ENCODE results near the gene NUP62. TPM values are rescaled to one million over a fixed set of nuclear protein-coding genes. Genes with fewer than 3 reads are reported as not detected.
A peak's percentile ranks its signal among the peaks of the same experiment; 100 is the strongest.

NUP62 gene
- total RNA-seq, 1 donor from 2014 or later, result 30.4 TPM

- ATAC-seq (no peak), DNase-seq (ENCODE audit: missing footprints) (peak; percentile 44)
- intact Hi-C loops (cut with DNase I), result no loop called here
Observed at GRCh38 chr19:49911381-49912145, 17.7 kb downstream of the NUP62 start.

- ATAC-seq, result no peak
- intact Hi-C loops (cut with DNase I), result no loop called here
- peak; percentile 11 for DNase-seq (ENCODE audit: missing footprints)
Observed at GRCh38 chr19:49910179-49910578, 19.1 kb downstream of the NUP62 start.

- ATAC-seq, result no peak
- intact Hi-C loops (cut with DNase I), result no loop called here
- DNase-seq (ENCODE audit: missing footprints), result peak; percentile 45
Observed at GRCh38 chr19:49908480-49909420, 20.6 kb downstream of the NUP62 start.

- peak; percentile 48 for DNase-seq (ENCODE audit: missing footprints)
- intact Hi-C loops (cut with DNase I), result no loop called here
- ATAC-seq, result no peak
Observed at GRCh38 chr19:49907745-49908446, 21.4 kb downstream of the NUP62 start.

GRCh38 chr19:49906879-49907564 lies 22.3 kb downstream of the NUP62 start:
- ATAC-seq, result no peak
- peak; percentile 45 for DNase-seq (ENCODE audit: missing footprints)
- intact Hi-C loops (cut with DNase I), result no loop called here

GRCh38 chr19:49904136-49904535 lies 25.2 kb downstream of the NUP62 start:
- no peak for DNase-seq (ENCODE audit: missing footprints)
- ATAC-seq, result no peak
- intact Hi-C loops (cut with DNase I), result no loop called here

GRCh38 chr19:49896863-49897621 lies 32.3 kb downstream of the NUP62 start, which contains the start of gene IL4I1:
Gene IL4I1 (minus strand): TSS chr19:49896887. CDS start chr19:49896160, 727 bp downstream.
- intact Hi-C loops (cut with DNase I), result no loop called here
- no peak for ATAC-seq
- no peak for DNase-seq (ENCODE audit: missing footprints)

- intact Hi-C loops (cut with DNase I), result no loop called here
- no peak for ATAC-seq
- DNase-seq (ENCODE audit: missing footprints), result no peak
Observed at GRCh38 chr19:49895566-49896297, 33.6 kb downstream of the NUP62 start.

- ATAC-seq, result no peak
- intact Hi-C loops (cut with DNase I), result no loop called here
- DNase-seq (ENCODE audit: missing footprints), result no peak
Observed at GRCh38 chr19:49894879-49895565, 34.3 kb downstream of the NUP62 start.

GRCh38 chr19:49894011-49894664 lies 35.2 kb downstream of the NUP62 start:
- ATAC-seq, result no peak
- intact Hi-C loops (cut with DNase I), result no loop called here
- no peak for DNase-seq (ENCODE audit: missing footprints)

GRCh38 chr19:49892716-49893115 lies 36.6 kb downstream of the NUP62 start:
- no peak for ATAC-seq
- no peak for DNase-seq (ENCODE audit: missing footprints)

GRCh38 chr19:49891393-49891792 lies 37.9 kb downstream of the NUP62 start:
- DNase-seq (ENCODE audit: missing footprints) (no peak), ATAC-seq (no peak)
- intact Hi-C loops (cut with DNase I), result no loop called here

More at GRCh38 chr19:49892716-49893115, 36.6 kb downstream of the NUP62 start:
- intact Hi-C loops (cut with DNase I), result no loop called here

GRCh38 chr19:49890349-49891311 lies 38.7 kb downstream of the NUP62 start:
- DNase-seq (ENCODE audit: missing footprints), result no peak
- ATAC-seq, result peak; percentile 11
- intact Hi-C loops (cut with DNase I), result no loop called here

GRCh38 chr19:49889687-49890348 lies 39.5 kb downstream of the NUP62 start:
- intact Hi-C loops (cut with DNase I), result no loop called here
- DNase-seq (ENCODE audit: missing footprints) (peak; percentile 91), ATAC-seq (peak; percentile 68)
